ENCODE measurements around the gene CLDN6.
A peak's percentile ranks its signal among the peaks of the same experiment; 100 is the strongest.

Gene CLDN6

GRCh38 chr16:3027983-3028715 is 10.2 kb upstream of the CLDN6 start:
- peak; percentile 85 for DNase-seq (ENCODE audit: low spot score)

- no peak for DNase-seq (ENCODE audit: low spot score)
These were observed 9.5 kb upstream of the CLDN6 start for GRCh38 chr16:3027489-3027795.

DNA sequence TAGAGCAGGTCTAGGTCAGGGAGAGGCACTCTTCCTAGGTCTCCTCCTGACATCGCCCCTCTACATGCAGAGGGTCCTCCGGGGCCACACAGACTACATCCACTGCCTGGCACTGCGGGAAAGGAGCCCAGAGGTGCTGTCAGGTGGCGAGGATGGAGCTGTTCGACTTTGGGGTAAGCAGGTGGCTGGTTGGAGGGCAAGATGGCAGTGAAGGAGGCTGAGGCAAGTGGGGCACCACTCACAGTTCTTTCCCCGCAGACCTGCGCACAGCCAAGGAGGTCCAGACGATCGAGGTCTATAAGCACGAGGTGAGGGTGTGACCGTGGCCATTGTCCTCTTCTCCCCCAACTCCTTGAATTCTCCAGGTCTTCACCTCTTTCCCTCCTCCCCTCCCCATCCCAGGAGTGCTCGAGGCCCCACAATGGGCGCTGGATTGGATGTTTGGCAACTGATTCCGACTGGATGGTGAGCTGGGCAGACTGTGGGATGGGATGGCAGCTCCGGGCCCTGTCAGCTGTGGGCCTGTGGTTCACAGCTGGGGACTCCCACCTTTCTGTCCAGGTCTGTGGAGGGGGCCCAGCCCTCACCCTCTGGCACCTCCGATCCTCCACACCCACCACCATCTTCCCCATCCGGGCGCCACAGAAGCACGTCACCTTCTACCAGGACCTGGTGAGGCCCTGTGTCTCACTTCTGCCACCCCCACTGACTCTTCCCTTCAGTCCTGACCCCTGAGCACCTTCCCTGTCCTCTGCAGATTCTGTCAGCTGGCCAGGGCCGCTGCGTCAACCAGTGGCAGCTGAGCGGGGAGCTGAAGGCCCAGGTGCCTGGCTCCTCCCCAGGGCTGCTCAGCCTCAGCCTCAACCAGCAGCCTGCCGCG is 8.9 kb upstream of the CLDN6 start:
- no peak for DNase-seq (ENCODE audit: low spot score)

GRCh38 chr16:3026003-3026378 is 8.0 kb upstream of the CLDN6 start:
- no peak for DNase-seq (ENCODE audit: low spot score)

DNA sequence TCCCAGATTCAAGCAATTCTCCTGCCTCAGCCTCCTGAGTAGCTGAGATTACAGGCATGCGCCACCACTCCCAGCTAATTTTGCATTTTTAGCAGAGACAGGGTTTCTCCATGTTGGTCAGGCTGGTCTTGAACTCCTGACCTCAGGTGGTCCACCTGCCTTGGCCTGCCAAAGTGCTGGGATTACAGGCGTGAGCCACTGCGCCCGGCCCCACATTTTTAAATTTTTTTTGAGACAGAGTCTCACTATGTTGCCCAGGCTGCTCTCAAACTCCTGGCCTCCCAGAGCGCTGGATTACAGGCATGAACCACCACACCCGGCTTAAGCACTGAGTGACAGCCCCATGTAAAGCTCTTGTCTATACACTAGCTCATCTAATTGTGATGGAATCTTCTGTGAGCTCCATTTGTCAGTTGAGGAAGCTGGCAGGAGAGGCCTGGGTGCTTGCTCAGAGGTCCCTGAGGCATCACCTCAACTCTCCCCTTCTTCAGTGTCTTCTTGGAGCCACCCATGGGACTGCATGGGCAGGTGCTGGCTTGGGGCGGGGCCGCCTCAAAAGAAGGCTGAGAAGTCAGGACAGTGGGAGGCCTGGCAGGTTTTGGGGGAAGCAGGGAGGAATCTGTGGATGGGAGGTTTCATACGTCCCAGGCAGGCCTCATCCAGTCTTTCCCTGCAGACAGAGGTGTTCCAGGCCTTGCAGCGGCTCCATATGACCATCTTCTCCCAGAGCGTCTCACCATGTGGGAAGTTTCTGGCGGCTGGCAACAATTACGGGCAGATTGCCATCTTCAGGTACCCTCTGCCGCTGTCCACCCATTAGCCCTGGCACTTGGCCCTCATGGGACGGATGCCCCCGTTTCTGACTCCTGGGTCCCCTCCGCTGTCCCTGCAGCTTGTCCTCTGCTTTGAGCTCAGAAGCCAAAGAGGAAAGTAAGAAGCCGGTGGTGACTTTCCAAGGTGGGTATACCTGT is 7.3 kb upstream of the CLDN6 start:
- DNase-seq (ENCODE audit: low spot score), result no peak

- DNase-seq (ENCODE audit: low spot score), result peak; percentile 96
These were observed 5.9 kb upstream of the CLDN6 start, which contains the start of the genes HCFC1R1 and THOC6 for GRCh38 chr16:3023669-3024478. Gene HCFC1R1, minus strand, starts transcription at chr16:3023942. Its CDS starts 1 bp downstream, at chr16:3023941. Gene THOC6, plus strand, starts transcription at chr16:3024035. Its CDS starts 292 bp downstream, at chr16:3024327.

DNA sequence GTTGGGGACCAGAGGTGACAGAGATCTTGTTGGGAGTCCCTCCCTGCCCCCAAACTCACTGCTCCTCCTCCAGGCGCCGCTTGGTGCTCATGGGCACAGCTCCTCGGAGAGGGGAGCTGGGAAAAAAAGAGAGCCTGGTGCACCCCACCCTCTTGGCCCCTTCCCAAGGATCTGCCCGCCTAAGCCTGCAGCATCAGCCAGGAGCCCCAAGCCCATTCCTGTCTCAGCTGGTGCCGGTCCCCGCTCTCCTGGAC is 5.4 kb upstream of the CLDN6 start:
- DNase-seq (ENCODE audit: low spot score), result peak; percentile 88

DNA sequence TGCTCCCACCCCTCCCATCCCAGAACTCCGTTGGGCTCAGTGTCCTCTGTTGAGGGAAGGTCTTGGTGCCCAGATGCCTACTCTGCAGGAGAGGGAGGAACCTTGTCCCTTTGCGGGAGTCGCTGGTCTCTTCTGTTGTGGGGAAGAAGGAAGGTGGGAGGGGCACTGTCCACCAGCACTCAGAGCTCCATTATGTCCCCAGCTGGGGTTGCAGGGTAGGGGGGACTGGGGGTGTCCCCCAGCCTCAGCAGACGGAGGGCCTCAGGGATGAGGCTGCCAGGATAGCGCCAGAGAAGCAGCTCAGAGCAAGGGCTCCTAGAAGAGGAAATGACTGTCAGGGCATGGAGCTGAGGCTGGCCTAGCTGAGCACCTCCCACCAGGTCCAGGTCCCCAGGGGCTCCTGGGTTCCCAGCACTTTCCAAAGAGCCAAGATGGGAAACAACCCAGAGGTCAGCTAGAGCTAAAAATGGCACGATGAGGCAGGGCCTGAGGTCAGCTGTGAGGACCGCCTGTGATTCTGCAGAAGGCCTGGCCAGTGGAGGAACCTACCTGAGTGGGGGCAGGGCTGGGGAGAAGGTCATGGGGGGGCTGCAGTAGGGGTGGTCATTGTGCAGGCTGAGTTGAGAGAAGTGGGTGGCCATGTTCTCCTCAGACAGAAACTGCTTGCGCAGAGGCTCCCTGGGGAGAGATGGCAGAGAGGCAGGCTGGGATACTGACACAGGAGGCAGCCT is 4.9 kb upstream of the CLDN6 start:
- DNase-seq (ENCODE audit: low spot score), result no peak

DNA sequence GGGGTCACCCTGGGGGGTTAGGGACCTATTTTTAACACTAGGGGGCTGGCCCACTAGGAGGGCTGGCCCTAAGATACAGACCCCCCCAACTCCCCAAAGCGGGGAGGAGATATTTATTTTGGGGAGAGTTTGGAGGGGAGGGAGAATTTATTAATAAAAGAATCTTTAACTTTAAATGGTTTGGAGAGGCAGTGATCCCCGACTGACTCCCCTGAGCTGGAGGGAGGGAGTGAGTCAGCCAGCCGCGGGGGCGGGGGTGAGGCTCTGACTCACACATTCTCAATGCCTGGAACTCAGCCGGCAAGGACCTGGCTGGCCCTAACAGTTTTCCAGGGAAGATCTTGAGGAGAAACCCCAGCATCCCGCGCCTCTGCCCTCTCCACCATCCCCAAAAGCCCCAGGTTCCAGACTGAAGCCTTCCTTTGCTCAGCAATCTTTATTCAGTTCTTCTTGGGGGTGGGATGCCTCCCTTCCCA is 4.3 kb upstream of the CLDN6 start:
- peak; percentile 90 for DNase-seq (ENCODE audit: low spot score)

DNA sequence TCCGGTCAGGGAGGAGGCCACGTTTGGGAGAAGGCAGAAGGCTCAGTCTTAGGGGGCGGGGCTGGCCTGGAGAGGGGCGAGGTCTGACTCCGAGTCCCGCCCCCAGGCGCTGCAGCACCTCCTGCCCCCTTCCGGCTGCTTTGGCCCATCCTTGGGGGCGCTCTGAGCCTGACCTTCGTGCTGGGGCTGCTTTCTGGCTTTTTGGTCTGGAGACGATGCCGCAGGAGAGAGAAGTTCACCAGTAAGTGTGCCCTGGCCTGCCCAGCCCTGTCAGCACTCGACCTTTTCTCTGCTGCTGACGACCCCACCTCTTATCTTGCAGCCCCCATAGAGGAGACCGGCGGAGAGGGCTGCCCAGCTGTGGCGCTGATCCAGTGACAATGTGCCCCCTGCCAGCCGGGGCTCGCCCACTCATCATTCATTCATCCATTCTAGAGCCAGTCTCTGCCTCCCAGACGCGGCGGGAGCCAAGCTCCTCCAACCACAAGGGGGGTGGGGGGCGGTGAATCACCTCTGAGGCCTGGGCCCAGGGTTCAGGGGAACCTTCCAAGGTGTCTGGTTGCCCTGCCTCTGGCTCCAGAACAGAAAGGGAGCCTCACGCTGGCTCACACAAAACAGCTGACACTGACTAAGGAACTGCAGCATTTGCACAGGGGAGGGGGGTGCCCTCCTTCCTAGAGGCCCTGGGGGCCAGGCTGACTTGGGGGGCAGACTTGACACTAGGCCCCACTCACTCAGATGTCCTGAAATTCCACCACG is 3.6 kb upstream of the CLDN6 start:
- DNase-seq (ENCODE audit: low spot score), result peak; percentile 87

DNA sequence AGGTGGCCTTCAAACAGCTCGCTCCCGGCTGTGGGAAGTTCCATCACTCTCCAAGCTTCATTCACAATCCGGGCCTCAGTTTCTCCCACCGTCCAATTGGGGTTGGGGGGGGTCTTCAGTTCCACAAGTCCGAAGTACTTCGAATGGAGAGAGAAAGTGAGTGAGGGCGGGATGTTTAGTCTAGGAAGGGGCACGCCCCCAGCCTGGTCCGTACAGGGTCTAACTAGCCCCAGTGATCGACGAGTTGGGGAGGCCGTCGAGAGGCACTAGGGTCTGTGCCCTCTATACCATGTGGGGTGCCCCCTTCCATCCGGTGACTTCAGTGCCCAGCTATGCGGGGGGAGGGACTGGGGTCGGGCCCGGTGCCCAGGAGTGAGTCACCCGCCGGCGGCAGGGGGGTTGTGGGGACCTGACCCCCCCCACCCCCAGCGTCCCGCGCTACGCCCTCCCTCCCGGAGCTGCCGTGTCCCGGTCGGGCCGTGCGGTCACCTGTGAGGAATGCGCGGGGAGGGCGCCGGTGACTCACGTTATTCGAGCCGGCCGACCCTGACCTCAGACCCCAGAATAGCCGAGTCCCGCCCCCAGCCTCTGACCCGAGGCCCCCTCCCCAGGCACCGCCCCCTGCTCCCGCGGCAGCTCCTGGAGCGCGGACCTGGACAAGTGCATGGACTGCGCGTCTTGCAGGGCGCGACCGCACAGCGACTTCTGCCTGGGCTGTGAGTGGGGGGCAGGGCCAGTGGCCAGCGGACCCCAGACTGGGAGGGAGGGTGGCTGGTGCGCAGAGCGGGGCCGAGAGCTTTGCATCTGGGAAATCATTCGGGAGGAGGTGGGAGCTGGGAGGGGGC is 2.8 kb upstream of the CLDN6 start:
- DNase-seq (ENCODE audit: low spot score), result peak; percentile 93

GRCh38 chr16:3020247-3020603 is 2.2 kb upstream of the CLDN6 start, which contains the start of gene TNFRSF12A:
Gene TNFRSF12A, plus strand, starts transcription at chr16:3020368. Its CDS starts 30 bp downstream, at chr16:3020398.
- peak; percentile 71 for DNase-seq (ENCODE audit: low spot score)

- DNase-seq (ENCODE audit: low spot score), result no peak
These were observed 1.7 kb upstream of the CLDN6 start for GRCh38 chr16:3019594-3020246.

DNA sequence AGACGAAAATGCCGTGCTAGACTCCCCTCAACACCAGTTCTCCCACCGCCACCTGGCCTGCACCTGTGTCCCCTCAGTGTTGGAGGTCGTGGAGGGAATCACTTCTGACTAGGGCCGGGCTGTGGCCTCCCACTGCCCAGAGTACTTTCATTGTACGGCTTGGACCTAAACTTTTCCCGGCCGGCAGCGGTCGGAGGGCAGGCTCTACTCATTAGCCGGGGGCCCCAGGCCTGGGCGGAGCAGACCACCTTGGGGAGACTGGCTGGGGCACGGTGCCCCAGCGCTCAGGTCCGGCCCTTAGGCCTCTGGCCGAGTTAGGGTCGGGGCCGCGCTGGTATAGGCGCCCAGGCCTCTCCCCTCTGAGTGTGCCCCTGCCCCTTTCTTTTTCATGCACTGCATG is 639 bp downstream of the CLDN6 start:
- no peak for DNase-seq (ENCODE audit: low spot score)

GRCh38 chr16:3015865-3016521 is 2.0 kb downstream of the CLDN6 start:
- no peak for DNase-seq (ENCODE audit: low spot score)

- no peak for DNase-seq (ENCODE audit: low spot score)
These were observed 3.0 kb downstream of the CLDN6 start for GRCh38 chr16:3014971-3015370.

DNA sequence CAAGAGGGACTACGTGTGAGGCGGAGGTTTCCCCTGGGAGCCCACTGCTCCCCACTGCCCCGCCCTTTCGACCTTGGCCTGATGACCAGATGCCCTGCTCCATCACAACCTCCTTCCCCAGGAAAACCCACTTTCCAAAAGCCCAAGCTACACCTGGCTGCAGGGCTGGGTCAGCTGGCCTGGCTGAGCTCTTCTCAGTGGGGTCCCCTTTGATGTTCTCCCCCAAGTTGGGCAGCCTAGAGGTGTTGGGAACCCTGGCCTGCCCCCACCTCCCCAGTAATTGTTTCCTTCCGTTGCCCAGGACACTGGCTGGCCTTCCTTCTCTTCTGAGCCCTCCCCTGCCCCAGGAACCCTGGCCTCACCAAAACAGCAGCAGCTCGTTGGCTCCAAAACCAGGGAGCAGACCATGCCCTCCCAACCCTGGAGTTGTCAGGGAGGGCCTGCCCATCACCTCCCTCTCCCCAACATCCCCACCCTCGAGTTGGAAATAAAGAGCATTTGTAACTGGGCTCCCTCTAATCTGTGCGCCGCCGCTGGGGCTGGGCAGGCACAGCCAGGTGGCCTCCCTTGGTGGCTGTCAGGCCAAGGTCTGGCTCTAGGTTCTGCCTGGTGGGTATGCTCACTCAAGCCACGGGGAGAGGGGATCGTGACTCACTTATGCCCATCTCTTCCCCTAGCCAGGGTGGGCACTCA is 3.8 kb downstream of the CLDN6 start:
- no peak for DNase-seq (ENCODE audit: low spot score)

Data from SW480 (cell line).